Calu3 (cell line): ENCODE data around the gene NOTO. TPM values are rescaled to one million over a fixed set of nuclear protein-coding genes. Genes with fewer than 3 reads are reported as not detected.
A peak's percentile ranks its signal among the peaks of the same experiment; 100 is the strongest.

Experiments used
- BruUV-seq: library from RNA; stranded (reverse); fragments of 400-500 nt; replicated peaks from 2 replicates; lab custom pipeline; 2021; lab: Mats Ljungman, UMichigan
- CTCF ChIA-PET: fragments of 300-600 bp; sonication (Branson Sonifier 250); formaldehyde crosslinking; loops from one replicate; lab custom pipeline; 2022; ENCODE audit warnings: antibody characterized with exemption; lab: Charles Lee
- DNase-seq: peaks from one replicate; pipeline ENCODE4 v3.0.0; 2022
- H3K27ac Mint-ChIP-seq: one replicate; pipeline ENCODE4 v1.8.0; 2022; ENCODE audit warnings: mixed read lengths; ENCODE audit not compliant: unreplicated experiment
- H3K27me3 Mint-ChIP-seq: one replicate; pipeline ENCODE4 v1.8.0; 2022; ENCODE audit warnings: mixed read lengths; ENCODE audit not compliant: unreplicated experiment
- H3K36me3 Mint-ChIP-seq: one replicate; pipeline ENCODE4 v1.8.0; 2022; ENCODE audit warnings: mild to moderate bottlenecking, moderate library complexity, mixed read lengths; ENCODE audit not compliant: insufficient read depth, unreplicated experiment
- H3K4me1 Mint-ChIP-seq: one replicate; pipeline ENCODE4 v1.8.0; 2022; ENCODE audit warnings: mild to moderate bottlenecking, low read depth, mixed read lengths; ENCODE audit not compliant: unreplicated experiment
- H3K4me3 Mint-ChIP-seq: one replicate; pipeline ENCODE4 v1.8.0; 2022; ENCODE audit warnings: mild to moderate bottlenecking, low read depth, moderate library complexity, mixed read lengths; ENCODE audit not compliant: unreplicated experiment
- H3K9me3 Mint-ChIP-seq: one replicate; pipeline ENCODE4 v1.8.0; 2022; ENCODE audit warnings: low read depth, mixed read lengths; ENCODE audit not compliant: unreplicated experiment
- CTCF ChIP-seq: fragments of 200-600 bp; IDR thresholded peaks from one replicate; pipeline ENCODE4 v1.8.0; 2022; ENCODE audit warnings: antibody characterized with exemption; ENCODE audit not compliant: unreplicated experiment
- intact Hi-C: fragments of 100-400 bp; cut with micrococcal nuclease; formaldehyde crosslinking; loops from one replicate; pipeline ENCODE4 v1.10.0; 2022; ENCODE audit not compliant: unreplicated experiment
- total RNA-seq: library from RNA; stranded (reverse); gene quantifications from 2 replicates; pipeline ENCODE4 v1.2.3, GENCODE V29; 2022

NOTO gene
- total RNA-seq, 1 experiment from 2014 or later = not detected

GRCh38 chr2:73173781-73174180 lies 28.6 kb upstream of the NOTO start:
- intact Hi-C loops = no loop called here
- Mint-ChIP-seq H3K36me3 (peaks cover 16% of the 10 kb centered on the region), H3K27me3 (peaks cover 83% of the 10 kb centered on the region), H3K4me3 (no peak overlapping the region), H3K27ac (no peak overlapping the region), H3K9me3 (no peaks in the 10 kb centered on the region), H3K4me1 (peaks cover 9% of the 10 kb centered on the region)
- no peak for TF ChIP-seq CTCF
- CTCF ChIA-PET = no interaction called here
- no TSS peak for BruUV-seq
- no peak for DNase-seq

- H3K27ac Mint-ChIP-seq = no peak overlapping the region
- H3K27me3 Mint-ChIP-seq = peaks cover 82% of the 10 kb centered on the region
- CTCF ChIA-PET = interaction anchor here (0.6 kb wide), 1 partner anchor 309 kb away, joined by 6 read pairs; no protein-coding TSS in a partner anchor
- no peaks in the 10 kb centered on the region for H3K9me3 Mint-ChIP-seq
- no TSS peak for BruUV-seq
- no peak for DNase-seq
- H3K36me3 Mint-ChIP-seq = peaks cover 16% of the 10 kb centered on the region
- intact Hi-C loops = no loop called here
- TF ChIP-seq CTCF = no peak
- peaks cover 9% of the 10 kb centered on the region for H3K4me1 Mint-ChIP-seq
- no peak overlapping the region for H3K4me3 Mint-ChIP-seq
These were observed 28.1 kb upstream of the NOTO start for GRCh38 chr2:73174244-73174643.

GRCh38 chr2:73174941-73175662 lies 27.3 kb upstream of the NOTO start:
- intact Hi-C loops = loop anchor here (5.0 kb wide), 2 partner anchors 37 to 183 kb away; partner anchors contain the start of gene SMYD5
- no peak for DNase-seq
- H3K27me3 Mint-ChIP-seq = peaks cover 82% of the 10 kb centered on the region
- H3K4me1 Mint-ChIP-seq = peaks cover 9% of the 10 kb centered on the region
- CTCF ChIA-PET = interaction anchor here (0.6 to 1.0 kb wide), 2 partner anchors 183 to 310 kb away, joined by 3 to 6 read pairs; no protein-coding TSS in a partner anchor
- peaks cover 16% of the 10 kb centered on the region for H3K36me3 Mint-ChIP-seq
- H3K4me3 Mint-ChIP-seq = peak overlapping the region; percentile 86
- BruUV-seq = no TSS peak
- TF ChIP-seq CTCF = no peak
- no peak overlapping the region for H3K27ac Mint-ChIP-seq
- H3K9me3 Mint-ChIP-seq = no peaks in the 10 kb centered on the region

GRCh38 chr2:73175663-73176204 lies 26.6 kb upstream of the NOTO start:
- no TSS peak for BruUV-seq
- peaks cover 16% of the 10 kb centered on the region for H3K36me3 Mint-ChIP-seq
- peak overlapping the region; percentile 86 for H3K4me3 Mint-ChIP-seq
- TF ChIP-seq CTCF = no peak
- intact Hi-C loops = loop anchor here (2.0 to 5.0 kb wide), 3 partner anchors 37 to 283 kb away; partner anchors contain the start of gene SMYD5
- no peak overlapping the region for H3K27ac Mint-ChIP-seq
- H3K9me3 Mint-ChIP-seq = no peaks in the 10 kb centered on the region
- peak; percentile 73 for DNase-seq
- H3K27me3 Mint-ChIP-seq = peaks cover 85% of the 10 kb centered on the region
- CTCF ChIA-PET = interaction anchor here (0.9 to 2.3 kb wide), 4 partner anchors 37 to 202 kb away, joined by 3 to 38 read pairs (median 8); partner anchors contain the start of gene SMYD5
- H3K4me1 Mint-ChIP-seq = peaks cover 9% of the 10 kb centered on the region
